ENCODE measurements around the gene GSKIP.

GSKIP gene

DNA sequence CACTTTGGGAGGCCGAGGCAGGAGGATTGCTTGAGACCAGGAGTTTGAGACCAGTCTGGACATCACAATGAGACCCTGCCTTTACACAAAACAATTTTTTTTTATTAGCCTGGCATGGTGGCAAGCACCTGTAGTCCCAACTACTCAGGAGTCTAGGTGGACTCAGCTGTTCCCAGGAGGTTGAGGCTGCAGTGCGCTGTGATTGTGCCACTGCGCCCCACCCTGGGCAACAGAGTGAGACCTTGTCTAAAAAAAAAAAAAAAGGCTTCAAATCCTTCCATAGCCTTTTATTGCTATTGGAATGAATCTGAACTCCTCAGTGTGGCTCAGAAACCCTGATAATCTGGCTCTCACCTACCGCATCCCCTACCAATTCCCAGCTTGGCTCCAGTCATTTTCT is 54.7 kb downstream of the GSKIP start:
- DNase-seq = no peak

DNA sequence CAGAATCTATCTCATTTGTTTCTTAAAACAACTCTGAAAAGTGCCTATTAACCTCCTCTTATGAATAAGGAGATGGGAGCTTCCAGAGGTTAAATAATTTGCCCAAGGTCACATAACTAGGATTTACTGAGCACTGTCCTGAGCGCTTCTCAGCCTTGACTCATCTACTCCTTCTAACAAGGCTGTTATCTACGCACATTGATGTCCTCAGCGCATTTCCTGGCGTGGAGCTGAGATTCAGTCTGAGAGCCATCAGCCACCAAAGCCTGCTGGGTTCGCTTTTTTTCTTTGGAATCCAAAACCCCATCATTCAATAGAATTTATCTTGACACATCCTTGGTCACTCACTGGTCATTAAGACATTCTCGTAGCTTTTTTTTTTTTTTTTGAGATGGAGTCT is 57.9 kb downstream of the GSKIP start:
- no peak for DNase-seq

DNA sequence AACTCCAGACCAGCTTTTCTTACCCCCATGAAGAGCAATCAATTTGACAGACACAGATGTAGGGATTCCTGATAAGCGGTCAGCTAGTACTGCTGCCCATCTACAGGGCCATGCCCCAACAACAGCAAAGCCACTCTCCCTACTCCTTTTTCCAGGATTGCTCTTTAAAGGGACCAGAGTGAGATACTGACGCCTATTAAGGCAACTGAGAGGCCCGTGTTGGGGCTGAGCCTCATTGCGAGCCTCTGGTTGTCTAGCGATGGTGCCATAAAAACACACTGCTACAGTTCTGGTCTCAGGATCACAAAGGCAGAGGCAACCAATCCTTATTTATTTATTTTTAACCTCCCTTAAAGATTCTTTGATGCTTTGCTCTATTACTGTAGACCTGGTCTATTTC is 59.7 kb downstream of the GSKIP start:
- no peak for DNase-seq

GRCh38 chr14:96423446-96424108 is 60.3 kb downstream of the GSKIP start:
- DNase-seq = no peak

DNA sequence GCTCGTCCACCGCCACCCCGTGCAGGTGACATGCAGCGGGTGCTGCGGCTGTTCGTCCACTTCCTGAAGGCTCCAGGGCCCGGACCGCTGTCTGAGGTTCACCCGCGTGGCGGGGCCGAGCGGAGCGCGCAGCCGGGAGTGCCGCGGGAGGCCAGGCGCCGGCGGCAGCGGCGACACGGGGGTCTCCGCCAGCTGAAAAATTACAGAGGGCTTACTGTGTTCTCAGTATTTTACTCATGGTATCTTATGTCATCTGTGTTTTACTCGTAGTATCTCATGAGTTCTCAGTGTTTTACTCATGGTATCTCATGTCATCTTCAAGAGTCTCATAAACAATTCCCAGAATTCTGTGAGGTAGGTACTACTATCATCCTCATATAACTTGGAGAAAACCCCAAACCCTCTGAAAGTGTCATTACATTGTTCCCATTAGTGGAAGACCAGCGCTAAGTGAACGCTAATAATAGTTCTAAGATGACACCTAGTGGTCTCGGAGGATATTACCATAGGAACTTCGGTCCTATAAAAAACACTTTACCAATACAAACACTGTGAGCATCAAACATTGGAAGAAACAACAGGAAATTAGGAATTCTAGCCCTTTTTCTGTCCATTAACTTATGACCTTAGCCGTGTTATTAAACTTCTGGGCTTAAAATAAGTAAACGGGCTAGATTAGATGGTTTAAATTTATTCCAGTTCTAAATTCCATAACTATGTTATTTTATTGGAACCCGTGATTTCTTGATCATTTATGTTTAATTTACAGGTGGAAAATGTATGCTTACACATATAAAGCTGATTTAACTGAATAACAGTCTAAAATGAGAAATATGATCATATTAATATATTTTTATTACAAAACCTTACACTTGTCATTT is 61.0 kb downstream of the GSKIP start:
- no peak for DNase-seq

DNA sequence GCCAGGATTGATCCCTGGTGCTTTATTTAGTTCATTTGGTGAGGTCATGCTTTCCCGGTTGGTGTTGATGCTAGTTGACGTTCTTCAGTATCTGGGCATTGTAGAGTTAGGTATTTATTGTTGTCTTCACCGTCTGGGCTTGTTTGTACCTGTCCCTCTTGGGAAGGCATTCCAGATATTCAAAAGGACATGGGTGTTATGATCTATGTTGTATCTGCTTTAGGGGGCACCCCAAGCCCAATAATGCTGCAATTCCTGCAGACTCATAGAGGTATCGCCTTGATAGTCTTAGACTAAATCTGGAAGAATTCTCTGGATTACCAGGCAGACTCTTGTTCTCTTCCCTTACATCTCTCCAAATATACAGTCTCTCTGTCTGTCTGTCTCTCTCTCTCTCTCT is 70.7 kb downstream of the GSKIP start:
- no peak for DNase-seq
